Ishikawa (cell line): ENCODE data around the gene SERPINE3.

Experiments used
- CEBPB ChIP-seq: IDR thresholded peaks from 2 replicates; pipeline ENCODE4 v1.6.1; 2012
- CREB1 ChIP-seq: IDR thresholded peaks from 2 replicates; pipeline ENCODE4 v1.6.1; 2012; ENCODE audit warnings: low read depth
- EGR1 ChIP-seq: IDR thresholded peaks from 2 replicates; pipeline ENCODE4 v1.6.1; 2012
- EP300 ChIP-seq: IDR thresholded peaks from 2 replicates; pipeline ENCODE4 v1.6.1; 2012; ENCODE audit warnings: borderline replicate concordance
- FOXM1 ChIP-seq: IDR thresholded peaks from 2 replicates; pipeline ENCODE4 v1.6.1; 2012; ENCODE audit warnings: low read depth, borderline replicate concordance
- NFIC ChIP-seq: IDR thresholded peaks from 2 replicates; pipeline ENCODE4 v1.6.1; 2012
- RAD21 ChIP-seq: IDR thresholded peaks from 2 replicates; pipeline ENCODE4 v1.6.1; 2012; ENCODE audit warnings: low read depth
- TAF1 ChIP-seq: IDR thresholded peaks from 2 replicates; pipeline ENCODE4 v1.6.1; 2012; ENCODE audit warnings: low read depth, mild to moderate bottlenecking
- TCF12 ChIP-seq: IDR thresholded peaks from 2 replicates; pipeline ENCODE4 v1.6.1; 2012; ENCODE audit warnings: low read depth
- TEAD4 ChIP-seq: IDR thresholded peaks from 2 replicates; pipeline ENCODE4 v1.6.1; 2012
- YY1 ChIP-seq: IDR thresholded peaks from 2 replicates; pipeline ENCODE4 v1.6.1; 2012; ENCODE audit warnings: low read depth
- ZBTB7A ChIP-seq: IDR thresholded peaks from 2 replicates; pipeline ENCODE4 v1.6.1; 2012; ENCODE audit warnings: low read depth
- TF ChIP-seq, protein P1 (sequence below): IDR thresholded peaks from 2 replicates; pipeline ENCODE4 v1.6.1; 2012; ENCODE audit warnings: low read depth, mild to moderate bottlenecking
- TF ChIP-seq, protein P2 (sequence below): IDR thresholded peaks from 2 replicates; pipeline ENCODE4 v1.6.1; 2012
- TF ChIP-seq, protein P3 (sequence below): IDR thresholded peaks from 2 replicates; pipeline ENCODE4 v1.6.1; 2012

SERPINE3 gene

DNA sequence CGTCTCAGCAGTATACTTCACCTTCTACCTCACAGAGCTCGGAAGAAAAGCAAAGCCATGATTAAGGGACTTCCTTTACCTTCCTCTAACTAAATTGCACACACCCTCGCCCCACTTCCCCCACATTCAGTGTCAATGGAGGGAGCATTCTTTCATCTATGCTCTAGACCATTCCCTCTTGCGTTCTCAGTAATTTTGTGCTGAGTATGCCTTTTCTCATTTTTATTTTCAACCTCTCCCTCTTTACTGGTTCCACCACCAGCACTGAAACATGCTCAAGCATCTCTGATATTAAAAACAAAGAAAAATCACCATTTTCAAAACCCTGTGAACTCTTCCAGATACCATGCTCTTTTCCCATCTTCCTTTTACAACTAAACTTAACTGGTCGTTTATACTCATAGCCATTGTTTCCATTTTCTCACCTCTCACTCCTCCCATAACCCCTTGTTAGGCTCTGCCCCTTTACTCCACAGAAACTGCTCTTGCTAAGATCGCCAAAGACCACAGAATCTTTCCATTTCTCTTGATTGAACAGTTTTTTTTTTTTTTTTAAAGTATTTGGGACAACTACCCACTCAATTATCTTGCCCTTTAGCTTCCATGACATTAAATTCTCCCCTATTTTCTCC is 32.4 kb downstream of the SERPINE3 start:
- TF ChIP-seq, protein P1, sequence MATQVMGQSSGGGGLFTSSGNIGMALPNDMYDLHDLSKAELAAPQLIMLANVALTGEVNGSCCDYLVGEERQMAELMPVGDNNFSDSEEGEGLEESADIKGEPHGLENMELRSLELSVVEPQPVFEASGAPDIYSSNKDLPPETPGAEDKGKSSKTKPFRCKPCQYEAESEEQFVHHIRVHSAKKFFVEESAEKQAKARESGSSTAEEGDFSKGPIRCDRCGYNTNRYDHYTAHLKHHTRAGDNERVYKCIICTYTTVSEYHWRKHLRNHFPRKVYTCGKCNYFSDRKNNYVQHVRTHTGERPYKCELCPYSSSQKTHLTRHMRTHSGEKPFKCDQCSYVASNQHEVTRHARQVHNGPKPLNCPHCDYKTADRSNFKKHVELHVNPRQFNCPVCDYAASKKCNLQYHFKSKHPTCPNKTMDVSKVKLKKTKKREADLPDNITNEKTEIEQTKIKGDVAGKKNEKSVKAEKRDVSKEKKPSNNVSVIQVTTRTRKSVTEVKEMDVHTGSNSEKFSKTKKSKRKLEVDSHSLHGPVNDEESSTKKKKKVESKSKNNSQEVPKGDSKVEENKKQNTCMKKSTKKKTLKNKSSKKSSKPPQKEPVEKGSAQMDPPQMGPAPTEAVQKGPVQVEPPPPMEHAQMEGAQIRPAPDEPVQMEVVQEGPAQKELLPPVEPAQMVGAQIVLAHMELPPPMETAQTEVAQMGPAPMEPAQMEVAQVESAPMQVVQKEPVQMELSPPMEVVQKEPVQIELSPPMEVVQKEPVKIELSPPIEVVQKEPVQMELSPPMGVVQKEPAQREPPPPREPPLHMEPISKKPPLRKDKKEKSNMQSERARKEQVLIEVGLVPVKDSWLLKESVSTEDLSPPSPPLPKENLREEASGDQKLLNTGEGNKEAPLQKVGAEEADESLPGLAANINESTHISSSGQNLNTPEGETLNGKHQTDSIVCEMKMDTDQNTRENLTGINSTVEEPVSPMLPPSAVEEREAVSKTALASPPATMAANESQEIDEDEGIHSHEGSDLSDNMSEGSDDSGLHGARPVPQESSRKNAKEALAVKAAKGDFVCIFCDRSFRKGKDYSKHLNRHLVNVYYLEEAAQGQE, result no peak
- TF ChIP-seq, protein P2, sequence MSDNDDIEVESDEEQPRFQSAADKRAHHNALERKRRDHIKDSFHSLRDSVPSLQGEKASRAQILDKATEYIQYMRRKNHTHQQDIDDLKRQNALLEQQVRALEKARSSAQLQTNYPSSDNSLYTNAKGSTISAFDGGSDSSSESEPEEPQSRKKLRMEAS, result no peak
- no peak for TF ChIP-seq CREB1
- no peak for TF ChIP-seq FOXM1
- TF ChIP-seq TCF12, result no peak
- no peak for TF ChIP-seq ZBTB7A
- TF ChIP-seq NFIC, result no peak
- no peak for TF ChIP-seq EP300
- TF ChIP-seq TEAD4, result no peak
- no peak for TF ChIP-seq YY1
- no peak for TF ChIP-seq RAD21
- no peak for TF ChIP-seq TAF1
- TF ChIP-seq, protein P3, sequence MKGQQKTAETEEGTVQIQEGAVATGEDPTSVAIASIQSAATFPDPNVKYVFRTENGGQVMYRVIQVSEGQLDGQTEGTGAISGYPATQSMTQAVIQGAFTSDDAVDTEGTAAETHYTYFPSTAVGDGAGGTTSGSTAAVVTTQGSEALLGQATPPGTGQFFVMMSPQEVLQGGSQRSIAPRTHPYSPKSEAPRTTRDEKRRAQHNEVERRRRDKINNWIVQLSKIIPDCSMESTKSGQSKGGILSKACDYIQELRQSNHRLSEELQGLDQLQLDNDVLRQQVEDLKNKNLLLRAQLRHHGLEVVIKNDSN, result no peak
- no peak for TF ChIP-seq CEBPB
- TF ChIP-seq EGR1, result no peak

DNA sequence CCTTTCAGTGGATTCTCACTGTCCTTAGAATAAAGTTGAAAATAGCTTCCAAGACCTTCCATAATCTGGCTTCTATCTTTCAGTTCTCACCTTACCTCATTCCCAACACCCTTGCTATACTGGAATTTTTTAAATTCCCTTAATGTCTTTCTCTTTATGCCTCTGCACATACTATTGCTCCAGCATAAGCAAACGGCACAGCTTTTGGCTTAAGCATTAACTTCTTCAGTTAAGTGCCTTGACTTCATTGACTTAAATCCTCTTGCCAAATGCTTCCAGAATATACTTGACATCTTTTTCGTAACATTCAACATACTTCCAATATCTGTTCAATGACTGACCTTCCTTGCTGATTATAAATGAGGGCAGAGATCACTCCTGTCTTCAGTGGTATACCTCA is 34.0 kb downstream of the SERPINE3 start:
- TF ChIP-seq TEAD4 (no peak), YY1 (no peak), CREB1 (no peak), CEBPB (no peak), TCF12 (no peak), TAF1 (no peak), EGR1 (no peak), ZBTB7A (no peak), NFIC (no peak), FOXM1 (no peak), RAD21 (no peak)
- TF ChIP-seq, protein P3, result no peak
- TF ChIP-seq, protein P2, result no peak
- TF ChIP-seq, protein P1, result no peak

DNA sequence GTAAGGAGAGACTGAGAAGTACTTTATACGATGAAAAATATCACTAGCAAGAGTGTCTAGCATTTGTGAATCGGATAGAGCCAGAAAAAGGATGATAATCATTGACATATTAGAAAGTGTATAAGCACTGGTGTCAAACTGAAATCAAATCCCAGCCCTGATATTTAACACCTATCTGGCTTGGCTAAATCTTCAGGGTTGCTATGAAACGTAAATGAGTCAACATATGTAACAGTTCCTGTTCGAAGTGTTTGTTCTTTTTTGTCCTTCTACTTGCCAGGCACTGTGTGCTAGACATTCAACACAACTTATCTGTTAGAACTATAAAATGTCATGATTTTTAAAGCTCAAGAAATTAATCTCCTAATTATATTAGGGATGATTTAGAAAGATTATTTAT is 40.8 kb downstream of the SERPINE3 start:
- TF ChIP-seq, protein P1, result no peak
- TF ChIP-seq CEBPB, result no peak
- TF ChIP-seq EP300, result no peak
- TF ChIP-seq, protein P2, result no peak
- no peak for TF ChIP-seq YY1
- no peak for TF ChIP-seq TCF12
- TF ChIP-seq EGR1, result no peak
- no peak for TF ChIP-seq NFIC
- TF ChIP-seq ZBTB7A, result no peak
- TF ChIP-seq RAD21, result no peak
- no peak for TF ChIP-seq CREB1
- TF ChIP-seq, protein P3, result no peak
- TF ChIP-seq TEAD4, result no peak
- TF ChIP-seq TAF1, result no peak

DNA sequence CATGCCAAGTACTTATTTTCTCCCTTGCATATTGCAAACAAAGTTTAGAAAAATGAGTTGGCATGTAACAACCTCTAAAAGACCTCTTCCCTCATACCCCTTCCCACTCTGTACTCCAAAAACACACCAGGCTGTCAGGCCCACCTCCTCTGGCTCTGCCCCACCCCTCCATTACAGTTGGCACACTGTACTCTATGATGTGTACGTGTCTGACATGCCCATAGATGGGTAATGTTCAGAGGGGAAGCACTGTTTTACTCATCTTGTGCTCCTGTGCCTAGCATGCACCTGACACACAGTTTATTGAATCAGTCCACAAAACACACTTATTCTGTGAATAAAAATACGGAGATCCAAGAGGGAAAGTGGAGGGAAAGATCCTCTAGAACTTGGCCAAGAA is 45.6 kb downstream of the SERPINE3 start:
- TF ChIP-seq EP300 (no peak), TEAD4 (no peak), CREB1 (no peak), ZBTB7A (no peak), NFIC (no peak), YY1 (no peak), RAD21 (no peak), TCF12 (no peak)
- TF ChIP-seq, protein P3, result no peak
- TF ChIP-seq, protein P2, result no peak
